ENCODE measurements around the gene TCF7L1.

DNA sequence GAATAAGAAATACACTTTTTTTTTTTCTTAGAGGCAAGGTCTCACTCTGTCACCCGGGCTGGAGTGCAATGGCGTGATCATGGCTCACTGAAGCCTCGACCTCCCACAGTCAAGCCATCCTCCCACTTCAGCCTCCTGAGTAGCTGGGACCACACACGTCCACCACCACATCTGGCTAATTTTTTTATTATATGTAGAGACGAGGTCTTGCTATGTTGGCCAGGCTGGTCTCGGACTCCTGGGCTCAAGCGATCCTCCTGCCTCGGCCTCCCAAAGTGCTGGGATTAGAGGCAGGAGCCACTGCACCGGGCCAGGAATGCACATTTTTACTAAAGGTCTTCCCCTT, 192.2 kb downstream of the TCF7L1 start:
- TF ChIP-seq, protein P1, sequence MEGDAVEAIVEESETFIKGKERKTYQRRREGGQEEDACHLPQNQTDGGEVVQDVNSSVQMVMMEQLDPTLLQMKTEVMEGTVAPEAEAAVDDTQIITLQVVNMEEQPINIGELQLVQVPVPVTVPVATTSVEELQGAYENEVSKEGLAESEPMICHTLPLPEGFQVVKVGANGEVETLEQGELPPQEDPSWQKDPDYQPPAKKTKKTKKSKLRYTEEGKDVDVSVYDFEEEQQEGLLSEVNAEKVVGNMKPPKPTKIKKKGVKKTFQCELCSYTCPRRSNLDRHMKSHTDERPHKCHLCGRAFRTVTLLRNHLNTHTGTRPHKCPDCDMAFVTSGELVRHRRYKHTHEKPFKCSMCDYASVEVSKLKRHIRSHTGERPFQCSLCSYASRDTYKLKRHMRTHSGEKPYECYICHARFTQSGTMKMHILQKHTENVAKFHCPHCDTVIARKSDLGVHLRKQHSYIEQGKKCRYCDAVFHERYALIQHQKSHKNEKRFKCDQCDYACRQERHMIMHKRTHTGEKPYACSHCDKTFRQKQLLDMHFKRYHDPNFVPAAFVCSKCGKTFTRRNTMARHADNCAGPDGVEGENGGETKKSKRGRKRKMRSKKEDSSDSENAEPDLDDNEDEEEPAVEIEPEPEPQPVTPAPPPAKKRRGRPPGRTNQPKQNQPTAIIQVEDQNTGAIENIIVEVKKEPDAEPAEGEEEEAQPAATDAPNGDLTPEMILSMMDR (IDR thresholded peaks at IDR 0.05; ENCODE audit: low read depth, low read length) = no peak
- TF ChIP-seq POLR2A (IDR thresholded peaks at IDR 0.05; ENCODE audit: extremely low read depth, insufficient read length) (no peak), MYC (IDR thresholded peaks at IDR 0.05; ENCODE audit: low read depth, low read length) (no peak)
- TF ChIP-seq, protein P2, sequence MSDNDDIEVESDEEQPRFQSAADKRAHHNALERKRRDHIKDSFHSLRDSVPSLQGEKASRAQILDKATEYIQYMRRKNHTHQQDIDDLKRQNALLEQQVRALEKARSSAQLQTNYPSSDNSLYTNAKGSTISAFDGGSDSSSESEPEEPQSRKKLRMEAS (IDR thresholded peaks at IDR 0.05; ENCODE audit: low read depth, low read length) = no peak

Measured in NB4 (cell line).